Parathyroid adenoma (tissue), 2 donors: ENCODE results near the gene TRABD2A.

ENCODE experiments used
- H2AFZ ChIP-seq: fragments of 300-600 bp; sonication (generic); one replicate; pipeline ENCODE4 v1.7.0; 2017; ENCODE audit warnings: antibody characterized with exemption, mild to moderate bottlenecking
- H3K27ac ChIP-seq: fragments of 300-600 bp; sonication (generic); one replicate; pipeline ENCODE4 v1.7.0; 2017
- H3K27me3 ChIP-seq: fragments of 300-600 bp; sonication (generic); one replicate; pipeline ENCODE4 v1.7.0; 2017; ENCODE audit warnings: low read length; ENCODE audit not compliant: control insufficient read depth, insufficient read depth
- H3K36me3 ChIP-seq: fragments of 300-600 bp; sonication (generic); one replicate; pipeline ENCODE4 v1.7.0; 2017; ENCODE audit warnings: low read length; ENCODE audit not compliant: control insufficient read depth, insufficient read depth
- H3K4me1 ChIP-seq: fragments of 300-600 bp; sonication (generic); one replicate; pipeline ENCODE4 v1.7.0; 2017; ENCODE audit warnings: control low read depth
- H3K4me2 ChIP-seq: fragments of 300-600 bp; sonication (generic); one replicate; pipeline ENCODE4 v1.7.0; 2017; ENCODE audit warnings: low read length
- H3K4me3 ChIP-seq: fragments of 300-600 bp; sonication (generic); one replicate; pipeline ENCODE4 v1.7.0; 2017; ENCODE audit warnings: low read depth, low read length
- H3K79me2 ChIP-seq: fragments of 300-600 bp; sonication (generic); one replicate; pipeline ENCODE4 v1.7.0; 2017; ENCODE audit warnings: control low read depth
- H3K9ac ChIP-seq: fragments of 300-600 bp; sonication (generic); one replicate; pipeline ENCODE4 v1.7.0; 2017; ENCODE audit warnings: mild to moderate bottlenecking
- H3K9me3 ChIP-seq: fragments of 300-600 bp; sonication (generic); one replicate; pipeline ENCODE4 v1.7.0; 2017; ENCODE audit warnings: low read length; ENCODE audit not compliant: control insufficient read depth
- CTCF ChIP-seq: fragments of 300-600 bp; sonication (generic); IDR thresholded peaks from one replicate; pipeline ENCODE4 v1.7.0; 2017; ENCODE audit warnings: antibody characterized with exemption, mild to moderate bottlenecking
- donor health status: primary hyperparathyroidism.

The TRABD2A gene

DNA sequence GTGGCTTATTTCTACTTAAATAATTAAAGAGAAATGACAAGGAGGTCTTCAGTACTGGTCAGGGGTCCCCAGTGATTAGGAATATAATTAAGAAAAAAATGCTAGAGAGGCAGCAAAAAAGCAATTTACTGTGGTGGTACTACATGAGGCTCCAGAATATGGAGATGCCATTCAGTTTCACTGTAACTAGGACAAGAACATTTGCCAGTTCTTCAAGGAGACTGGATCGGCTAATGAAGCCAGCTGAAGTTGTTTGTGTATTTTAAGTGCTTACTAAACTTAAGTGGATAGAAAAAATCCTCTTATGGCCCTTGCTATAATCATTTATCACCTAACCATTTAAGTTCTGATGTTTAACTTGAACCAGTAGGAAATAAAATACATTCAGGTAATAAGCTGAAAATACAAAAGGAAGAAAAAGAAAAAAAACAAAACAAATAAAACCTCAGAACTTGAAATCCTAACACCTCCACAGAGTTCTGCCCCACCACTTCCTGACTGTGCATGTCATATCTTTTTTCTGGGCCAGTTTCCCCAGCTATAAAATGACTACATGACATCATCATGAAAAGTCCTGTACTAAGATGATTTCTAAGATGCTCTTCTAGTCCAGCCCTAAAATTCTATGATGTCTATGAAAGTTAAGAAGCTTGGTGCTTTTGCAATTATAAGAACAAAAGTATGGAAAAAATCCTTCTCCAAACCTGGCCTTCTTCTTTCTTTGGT, 98.0 kb downstream of the TRABD2A start:
- no peak overlapping the region for H3K4me2 ChIP-seq
- no peak overlapping the region for H2AFZ ChIP-seq
- H3K4me1 ChIP-seq, result no peaks in the 10 kb centered on the region
- H3K36me3 ChIP-seq, result no peaks in the 10 kb centered on the region
- H3K27ac ChIP-seq, result no peak overlapping the region
- no peaks in the 10 kb centered on the region for H3K79me2 ChIP-seq
- no peaks in the 10 kb centered on the region for H3K9me3 ChIP-seq
- H3K27me3 ChIP-seq, result no peaks in the 10 kb centered on the region
- H3K9ac ChIP-seq, result no peak overlapping the region
- H3K4me3 ChIP-seq, result no peak overlapping the region
- no peak for TF ChIP-seq CTCF

DNA sequence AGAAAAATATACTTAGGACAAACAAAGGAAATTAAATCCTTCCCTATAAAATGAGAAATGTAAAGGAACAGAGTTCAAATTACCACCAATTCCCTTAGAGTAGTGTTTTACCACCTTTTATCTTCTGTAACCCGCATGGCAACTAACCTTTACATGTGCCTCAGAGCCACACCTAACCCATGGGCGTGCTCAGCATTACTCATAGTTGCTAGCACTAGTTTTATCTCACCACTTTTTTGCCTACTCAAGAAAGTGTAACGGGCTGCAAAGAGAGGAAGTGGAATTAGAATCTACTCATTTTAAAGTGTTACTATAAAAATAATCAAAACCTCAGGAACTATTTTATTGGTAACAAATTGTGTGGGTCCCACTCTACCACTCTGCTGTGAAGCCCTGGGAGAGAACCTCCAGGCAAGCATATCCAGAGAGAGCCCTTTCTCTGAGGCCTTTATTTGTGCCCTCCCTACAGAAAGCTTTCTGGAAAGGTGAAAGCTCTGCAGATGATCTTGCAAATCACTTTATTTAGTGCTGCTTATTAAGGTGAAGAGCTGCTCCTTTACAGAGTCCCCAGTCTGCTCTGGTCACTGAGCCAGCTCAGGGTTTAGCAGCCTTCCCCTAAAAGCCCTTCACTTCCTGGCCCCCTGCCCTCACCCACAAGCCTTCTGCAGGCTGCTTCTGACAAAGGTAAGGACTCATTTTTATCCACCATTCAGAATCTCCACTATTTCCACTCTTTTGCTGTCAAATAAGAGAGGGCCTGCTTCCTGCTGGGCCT, 98.8 kb downstream of the TRABD2A start:
- H3K27ac ChIP-seq, result no peak overlapping the region
- no peak for TF ChIP-seq CTCF

DNA sequence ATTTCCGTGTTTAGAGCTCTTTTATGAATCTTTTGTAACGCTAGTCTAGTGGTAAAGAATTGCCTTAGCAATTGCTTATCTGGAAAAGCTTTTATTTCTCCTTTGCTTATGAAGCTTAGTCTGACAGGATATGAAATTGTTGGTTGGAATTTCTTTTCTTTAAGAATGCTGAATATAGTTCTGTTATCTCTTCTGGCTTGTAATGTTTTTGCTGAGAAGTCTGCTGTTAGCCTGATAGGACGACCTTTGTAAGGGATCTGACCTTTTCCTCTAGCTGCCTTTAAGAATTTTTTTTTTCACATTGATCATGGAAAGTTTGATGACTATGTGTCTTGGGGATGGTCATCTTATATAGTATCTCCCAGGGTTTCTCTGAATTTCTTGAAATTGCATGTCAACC, 101.1 kb downstream of the TRABD2A start:
- Histone ChIP-seq H3K4me3 (no peak overlapping the region), H3K9ac (no peak overlapping the region), H3K27ac (no peak overlapping the region), H3K4me1 (no peaks in the 10 kb centered on the region), H3K27me3 (no peaks in the 10 kb centered on the region), H3K79me2 (no peaks in the 10 kb centered on the region), H2AFZ (no peak overlapping the region), H3K4me2 (no peak overlapping the region), H3K9me3 (no peaks in the 10 kb centered on the region), H3K36me3 (no peaks in the 10 kb centered on the region)
- TF ChIP-seq CTCF, result no peak

More for the DNA sequence above, 98.8 kb downstream of the TRABD2A start:
- H3K9me3 ChIP-seq, result no peaks in the 10 kb centered on the region
- no peak overlapping the region for H3K4me3 ChIP-seq
- H3K9ac ChIP-seq, result no peak overlapping the region
- no peaks in the 10 kb centered on the region for H3K27me3 ChIP-seq
- H3K36me3 ChIP-seq, result no peaks in the 10 kb centered on the region
- no peaks in the 10 kb centered on the region for H3K79me2 ChIP-seq
- no peaks in the 10 kb centered on the region for H3K4me1 ChIP-seq
- H2AFZ ChIP-seq, result no peak overlapping the region
- H3K4me2 ChIP-seq, result no peak overlapping the region

- H3K4me3 ChIP-seq, result no peak overlapping the region
- H3K4me2 ChIP-seq, result no peak overlapping the region
- H3K9ac ChIP-seq, result no peak overlapping the region
- no peaks in the 10 kb centered on the region for H3K4me1 ChIP-seq
- H3K27me3 ChIP-seq, result no peaks in the 10 kb centered on the region
- no peak for TF ChIP-seq CTCF
- no peak overlapping the region for H2AFZ ChIP-seq
- H3K36me3 ChIP-seq, result no peaks in the 10 kb centered on the region
- H3K27ac ChIP-seq, result no peak overlapping the region
- H3K79me2 ChIP-seq, result no peaks in the 10 kb centered on the region
- H3K9me3 ChIP-seq, result no peaks in the 10 kb centered on the region
Observed at GRCh38 chr2:84778911-84779690, 101.8 kb downstream of the TRABD2A start.
